Parathyroid adenoma (tissue), 2 donors: ENCODE results near the gene YJU2.

Experiments used
- H2AFZ ChIP-seq: fragments of 300-600 bp; sonication (generic); one replicate; pipeline ENCODE4 v1.7.0; 2017; ENCODE audit warnings: antibody characterized with exemption, mild to moderate bottlenecking
- H3K27ac ChIP-seq: fragments of 300-600 bp; sonication (generic); one replicate; pipeline ENCODE4 v1.7.0; 2017
- H3K27me3 ChIP-seq: fragments of 300-600 bp; sonication (generic); one replicate; pipeline ENCODE4 v1.7.0; 2017; ENCODE audit warnings: low read length; ENCODE audit not compliant: control insufficient read depth, insufficient read depth
- H3K36me3 ChIP-seq: fragments of 300-600 bp; sonication (generic); one replicate; pipeline ENCODE4 v1.7.0; 2017; ENCODE audit warnings: low read length; ENCODE audit not compliant: control insufficient read depth, insufficient read depth
- H3K4me1 ChIP-seq: fragments of 300-600 bp; sonication (generic); one replicate; pipeline ENCODE4 v1.7.0; 2017; ENCODE audit warnings: control low read depth
- H3K4me2 ChIP-seq: fragments of 300-600 bp; sonication (generic); one replicate; pipeline ENCODE4 v1.7.0; 2017; ENCODE audit warnings: low read length
- H3K4me3 ChIP-seq: fragments of 300-600 bp; sonication (generic); one replicate; pipeline ENCODE4 v1.7.0; 2017; ENCODE audit warnings: low read depth, low read length
- H3K79me2 ChIP-seq: fragments of 300-600 bp; sonication (generic); one replicate; pipeline ENCODE4 v1.7.0; 2017; ENCODE audit warnings: control low read depth
- H3K9ac ChIP-seq: fragments of 300-600 bp; sonication (generic); one replicate; pipeline ENCODE4 v1.7.0; 2017; ENCODE audit warnings: mild to moderate bottlenecking
- H3K9me3 ChIP-seq: fragments of 300-600 bp; sonication (generic); one replicate; pipeline ENCODE4 v1.7.0; 2017; ENCODE audit warnings: low read length; ENCODE audit not compliant: control insufficient read depth
- TF ChIP-seq, protein P1 (sequence below): fragments of 300-600 bp; sonication (generic); IDR thresholded peaks from one replicate; pipeline ENCODE4 v1.7.0; 2017; ENCODE audit warnings: antibody characterized with exemption, mild to moderate bottlenecking
- donor health status: primary hyperparathyroidism.

Gene YJU2

DNA sequence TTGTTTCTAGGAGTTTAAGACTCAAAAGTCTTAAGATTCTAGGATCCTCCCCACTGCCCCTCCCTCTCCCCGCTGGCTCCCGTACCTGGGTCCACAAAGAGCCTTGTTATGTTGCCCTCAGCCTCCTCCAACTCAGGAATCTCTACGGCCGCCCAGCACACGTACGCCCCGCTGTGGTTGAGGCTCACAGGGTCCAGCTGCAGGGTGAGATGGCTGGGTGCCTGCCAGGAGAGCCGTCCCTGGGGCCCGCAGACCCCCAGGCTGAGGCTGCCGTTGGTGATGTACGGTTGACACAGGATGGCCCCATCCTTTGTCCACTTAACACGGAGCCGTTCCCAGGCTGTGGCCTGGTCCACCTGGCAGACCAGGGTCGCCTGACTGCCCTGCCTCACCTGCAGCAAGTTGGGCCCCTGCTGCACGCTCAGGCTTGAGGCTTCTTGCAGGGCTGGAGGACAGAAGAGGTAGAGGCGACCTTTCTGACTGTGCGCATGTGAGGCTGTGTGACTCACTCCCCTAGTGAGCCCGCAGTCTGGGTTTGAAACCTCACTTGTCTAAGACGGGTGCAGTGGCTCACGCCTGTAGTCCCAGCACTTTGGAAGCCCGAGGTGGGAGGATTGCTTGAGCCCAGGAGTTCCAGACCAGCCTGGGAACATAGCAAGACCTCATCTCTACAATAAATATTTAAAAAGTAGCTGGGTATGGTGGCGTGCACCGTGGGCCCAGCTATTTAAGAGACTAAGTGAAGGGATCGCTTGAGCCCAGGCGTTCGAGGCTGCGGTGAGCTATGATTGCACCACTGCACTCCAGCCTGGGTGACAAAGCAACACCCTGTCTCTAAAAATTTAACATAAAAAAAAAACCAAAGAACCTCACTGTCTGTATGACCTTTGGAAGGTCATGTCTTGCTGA lies 51.3 kb downstream of the YJU2 start:
- H3K4me2 ChIP-seq = no peak overlapping the region
- H3K9ac ChIP-seq = no peak overlapping the region
- no peaks in the 10 kb centered on the region for H3K4me1 ChIP-seq
- no peaks in the 10 kb centered on the region for H3K9me3 ChIP-seq
- H3K27me3 ChIP-seq = no peaks in the 10 kb centered on the region
- H3K4me3 ChIP-seq = no peak overlapping the region
- TF ChIP-seq, protein P1, sequence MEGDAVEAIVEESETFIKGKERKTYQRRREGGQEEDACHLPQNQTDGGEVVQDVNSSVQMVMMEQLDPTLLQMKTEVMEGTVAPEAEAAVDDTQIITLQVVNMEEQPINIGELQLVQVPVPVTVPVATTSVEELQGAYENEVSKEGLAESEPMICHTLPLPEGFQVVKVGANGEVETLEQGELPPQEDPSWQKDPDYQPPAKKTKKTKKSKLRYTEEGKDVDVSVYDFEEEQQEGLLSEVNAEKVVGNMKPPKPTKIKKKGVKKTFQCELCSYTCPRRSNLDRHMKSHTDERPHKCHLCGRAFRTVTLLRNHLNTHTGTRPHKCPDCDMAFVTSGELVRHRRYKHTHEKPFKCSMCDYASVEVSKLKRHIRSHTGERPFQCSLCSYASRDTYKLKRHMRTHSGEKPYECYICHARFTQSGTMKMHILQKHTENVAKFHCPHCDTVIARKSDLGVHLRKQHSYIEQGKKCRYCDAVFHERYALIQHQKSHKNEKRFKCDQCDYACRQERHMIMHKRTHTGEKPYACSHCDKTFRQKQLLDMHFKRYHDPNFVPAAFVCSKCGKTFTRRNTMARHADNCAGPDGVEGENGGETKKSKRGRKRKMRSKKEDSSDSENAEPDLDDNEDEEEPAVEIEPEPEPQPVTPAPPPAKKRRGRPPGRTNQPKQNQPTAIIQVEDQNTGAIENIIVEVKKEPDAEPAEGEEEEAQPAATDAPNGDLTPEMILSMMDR = no peak
- H3K27ac ChIP-seq = no peak overlapping the region
- H2AFZ ChIP-seq = no peak overlapping the region
- H3K79me2 ChIP-seq = no peaks in the 10 kb centered on the region
- no peaks in the 10 kb centered on the region for H3K36me3 ChIP-seq

DNA sequence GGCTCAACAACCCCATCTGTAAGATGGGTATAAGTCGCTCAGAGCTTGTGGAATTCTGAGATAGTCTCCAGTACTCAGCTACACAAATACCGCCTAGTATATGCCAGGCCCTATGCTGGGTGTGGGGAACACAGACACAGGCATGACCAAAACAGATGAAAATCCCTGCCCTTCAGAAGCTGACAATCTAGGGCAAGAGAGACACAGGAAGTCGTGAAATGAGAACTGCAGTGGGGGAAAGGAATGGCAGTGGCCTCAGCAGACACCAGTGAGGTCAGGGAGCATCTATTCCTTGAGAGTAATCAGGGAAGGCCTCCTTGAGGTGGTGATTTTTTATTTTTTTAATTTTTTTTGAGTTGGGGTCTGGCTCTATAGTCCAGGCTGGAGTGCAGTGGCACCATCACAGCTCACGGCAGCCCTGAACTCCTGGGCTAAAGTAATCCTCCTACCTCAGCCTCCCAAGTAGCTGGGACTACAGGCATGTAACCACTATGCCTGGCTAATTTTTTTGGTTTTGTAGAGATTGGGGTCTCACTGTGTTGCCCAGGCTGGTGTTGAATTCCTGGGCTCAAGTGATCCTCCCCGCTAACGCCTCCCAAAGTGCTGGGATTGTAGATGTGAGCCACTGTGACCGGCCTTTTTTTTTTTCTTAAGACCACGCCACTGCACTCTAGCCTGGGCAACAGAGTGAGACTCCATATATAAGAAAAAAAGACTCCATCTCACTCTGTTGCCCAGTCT lies 52.1 kb downstream of the YJU2 start:
- H3K36me3 ChIP-seq = no peaks in the 10 kb centered on the region
- no peak overlapping the region for H3K27ac ChIP-seq
- H3K79me2 ChIP-seq = no peaks in the 10 kb centered on the region
- no peak overlapping the region for H2AFZ ChIP-seq
- H3K4me3 ChIP-seq = no peak overlapping the region
- H3K4me1 ChIP-seq = no peaks in the 10 kb centered on the region
- no peak overlapping the region for H3K9ac ChIP-seq
- no peak overlapping the region for H3K4me2 ChIP-seq
- no peaks in the 10 kb centered on the region for H3K27me3 ChIP-seq
- TF ChIP-seq, protein P1 = no peak
- H3K9me3 ChIP-seq = no peaks in the 10 kb centered on the region

- TF ChIP-seq, protein P1 = no peak
- Histone ChIP-seq H3K27ac (no peak overlapping the region), H3K4me2 (no peak overlapping the region)
Measured at GRCh38 chr19:4300589-4300988, 53.7 kb downstream of the YJU2 start.

GRCh38 chr19:4301590-4302242 lies 54.8 kb downstream of the YJU2 start:
- no peak overlapping the region for H2AFZ ChIP-seq
- no peak overlapping the region for H3K27ac ChIP-seq
- no peaks in the 10 kb centered on the region for H3K27me3 ChIP-seq

More at GRCh38 chr19:4300589-4300988, 53.7 kb downstream of the YJU2 start:
- no peaks in the 10 kb centered on the region for H3K9me3 ChIP-seq
- H3K27me3 ChIP-seq = no peaks in the 10 kb centered on the region
- no peaks in the 10 kb centered on the region for H3K36me3 ChIP-seq
- H2AFZ ChIP-seq = no peak overlapping the region
- no peak overlapping the region for H3K9ac ChIP-seq
- H3K4me3 ChIP-seq = no peak overlapping the region
- no peaks in the 10 kb centered on the region for H3K79me2 ChIP-seq
- no peaks in the 10 kb centered on the region for H3K4me1 ChIP-seq

More at GRCh38 chr19:4301590-4302242, 54.8 kb downstream of the YJU2 start:
- Histone ChIP-seq H3K9ac (no peak overlapping the region), H3K4me2 (no peak overlapping the region), H3K4me3 (no peak overlapping the region), H3K9me3 (no peaks in the 10 kb centered on the region), H3K4me1 (no peaks in the 10 kb centered on the region), H3K36me3 (no peaks in the 10 kb centered on the region), H3K79me2 (no peaks in the 10 kb centered on the region)
- TF ChIP-seq, protein P1 = no peak
